HG03439 (cell line): ENCODE results near the gene ADM.

Experiments used
- ATAC-seq: cut with Tn5 transposase; IDR thresholded peaks from one replicate; pipeline ENCODE4 v1.9.1; 2021; ENCODE audit warnings: mild to moderate bottlenecking, moderate library complexity; ENCODE audit not compliant: unreplicated experiment

Gene ADM

GRCh38 chr11:10289765-10290380 lies 15.0 kb upstream of the ADM start:
- ATAC-seq, result no peak

GRCh38 chr11:10291801-10292638 lies 12.9 kb upstream of the ADM start:
- ATAC-seq, result no peak

- peak; percentile 46 for ATAC-seq
Observed at GRCh38 chr11:10293423-10294289, 11.2 kb upstream of the ADM start, which contains the start of gene SBF2. Gene SBF2, minus strand, starts transcription at chr11:10294219. Its CDS starts 150 bp downstream, at chr11:10294069.

GRCh38 chr11:10294290-10294953 lies 10.5 kb upstream of the ADM start:
- no peak for ATAC-seq

- no peak for ATAC-seq
Observed at GRCh38 chr11:10295064-10295901, 9.6 kb upstream of the ADM start.

GRCh38 chr11:10298342-10298741 lies 6.5 kb upstream of the ADM start:
- ATAC-seq, result peak; percentile 85

- no peak for ATAC-seq
Observed at GRCh38 chr11:10301656-10302358, 3.1 kb upstream of the ADM start.

- ATAC-seq, result no peak
Observed at GRCh38 chr11:10302359-10302743, 2.5 kb upstream of the ADM start.

- ATAC-seq, result no peak
Observed at GRCh38 chr11:10302744-10303557, 1.9 kb upstream of the ADM start.

GRCh38 chr11:10303558-10304363 lies 1.1 kb upstream of the ADM start:
- no peak for ATAC-seq

GRCh38 chr11:10305262-10305963 lies 540 bp downstream of the ADM start:
- ATAC-seq, result no peak

- ATAC-seq, result no peak
Observed at GRCh38 chr11:10305964-10306918, 1.4 kb downstream of the ADM start.

- ATAC-seq, result no peak
Observed at GRCh38 chr11:10307022-10307399, 2.1 kb downstream of the ADM start.

GRCh38 chr11:10307400-10308200 lies 2.7 kb downstream of the ADM start:
- ATAC-seq, result peak; percentile 63
